ENCODE results near the gene GOLGA8K.
"Not testable (repeated sequence)": the region's sequence is repeated elsewhere in the genome, so short reads cannot be mapped to it uniquely, and the experiment has no call there.

GOLGA8K gene

GRCh38 chr15:32370526-32370925, 32.6 kb downstream of the GOLGA8K start:
- H3K27ac Mint-ChIP-seq; H3K27me3 Mint-ChIP-seq; ATAC-seq (replicated peaks); H3K9me3 Mint-ChIP-seq; H3K36me3 Mint-ChIP-seq (ENCODE audit: insufficient read depth); DNase-seq; H3K4me3 Mint-ChIP-seq; H3K4me1 Mint-ChIP-seq (ENCODE audit: low read depth in 2 of 2): not testable (repeated sequence)

- not testable (repeated sequence) for H3K4me3 Mint-ChIP-seq; ATAC-seq (replicated peaks); DNase-seq; H3K27ac Mint-ChIP-seq; H3K4me1 Mint-ChIP-seq (ENCODE audit: low read depth in 2 of 2); H3K9me3 Mint-ChIP-seq; H3K27me3 Mint-ChIP-seq; H3K36me3 Mint-ChIP-seq (ENCODE audit: insufficient read depth)
Measured at GRCh38 chr15:32370064-32370463, 33.0 kb downstream of the GOLGA8K start.

- H3K27ac Mint-ChIP-seq; H3K9me3 Mint-ChIP-seq; H3K27me3 Mint-ChIP-seq; H3K36me3 Mint-ChIP-seq (ENCODE audit: insufficient read depth); DNase-seq; H3K4me3 Mint-ChIP-seq; H3K4me1 Mint-ChIP-seq (ENCODE audit: low read depth in 2 of 2); ATAC-seq (replicated peaks): not testable (repeated sequence)
Measured at GRCh38 chr15:32366492-32366891, 36.6 kb downstream of the GOLGA8K start.

GRCh38 chr15:32365955-32366354, 37.1 kb downstream of the GOLGA8K start:
- H3K4me3 Mint-ChIP-seq; H3K9me3 Mint-ChIP-seq; H3K4me1 Mint-ChIP-seq (ENCODE audit: low read depth in 2 of 2); H3K27me3 Mint-ChIP-seq; H3K36me3 Mint-ChIP-seq (ENCODE audit: insufficient read depth); H3K27ac Mint-ChIP-seq; ATAC-seq (replicated peaks); DNase-seq: not testable (repeated sequence)

GRCh38 chr15:32364944-32365343, 38.1 kb downstream of the GOLGA8K start:
- DNase-seq = peak; percentile 28 to 33 (median 29)
- H3K4me3 Mint-ChIP-seq, H3K9me3 Mint-ChIP-seq: not testable (repeated sequence)

GRCh38 chr15:32363449-32363848, 39.6 kb downstream of the GOLGA8K start:
- not testable (repeated sequence) for H3K9me3 Mint-ChIP-seq; H3K27ac Mint-ChIP-seq; H3K36me3 Mint-ChIP-seq (ENCODE audit: insufficient read depth); H3K4me3 Mint-ChIP-seq; H3K27me3 Mint-ChIP-seq; ATAC-seq (replicated peaks); H3K4me1 Mint-ChIP-seq (ENCODE audit: low read depth in 2 of 2); DNase-seq

More at GRCh38 chr15:32364944-32365343, 38.1 kb downstream of the GOLGA8K start:
- not testable (repeated sequence) for H3K36me3 Mint-ChIP-seq (ENCODE audit: insufficient read depth); H3K27me3 Mint-ChIP-seq; H3K27ac Mint-ChIP-seq; H3K4me1 Mint-ChIP-seq (ENCODE audit: low read depth in 2 of 2)
- ATAC-seq (replicated peaks) = peak; percentile 72

- not testable (repeated sequence) for H3K4me3 Mint-ChIP-seq; H3K27ac Mint-ChIP-seq; H3K36me3 Mint-ChIP-seq (ENCODE audit: insufficient read depth); H3K9me3 Mint-ChIP-seq; H3K4me1 Mint-ChIP-seq (ENCODE audit: low read depth in 2 of 2); H3K27me3 Mint-ChIP-seq; DNase-seq; ATAC-seq (replicated peaks)
Measured at GRCh38 chr15:32361662-32362061, 41.4 kb downstream of the GOLGA8K start.

- not testable (repeated sequence) for H3K27me3 Mint-ChIP-seq; H3K4me1 Mint-ChIP-seq (ENCODE audit: low read depth in 2 of 2)
- ATAC-seq (replicated peaks) = peak; percentile 74
Measured at GRCh38 chr15:32358462-32358861, 44.6 kb downstream of the GOLGA8K start.

GRCh38 chr15:32356909-32357308, 46.2 kb downstream of the GOLGA8K start:
- not testable (repeated sequence) for H3K27me3 Mint-ChIP-seq; H3K27ac Mint-ChIP-seq; DNase-seq; H3K36me3 Mint-ChIP-seq (ENCODE audit: insufficient read depth); ATAC-seq (replicated peaks); H3K4me3 Mint-ChIP-seq; H3K4me1 Mint-ChIP-seq (ENCODE audit: low read depth in 2 of 2); H3K9me3 Mint-ChIP-seq

More at GRCh38 chr15:32358462-32358861, 44.6 kb downstream of the GOLGA8K start:
- H3K4me3 Mint-ChIP-seq; H3K36me3 Mint-ChIP-seq (ENCODE audit: insufficient read depth); DNase-seq; H3K27ac Mint-ChIP-seq; H3K9me3 Mint-ChIP-seq: not testable (repeated sequence)

- not testable (repeated sequence) for H3K9me3 Mint-ChIP-seq; H3K36me3 Mint-ChIP-seq (ENCODE audit: insufficient read depth); H3K27me3 Mint-ChIP-seq; H3K27ac Mint-ChIP-seq; H3K4me3 Mint-ChIP-seq; DNase-seq; ATAC-seq (replicated peaks); H3K4me1 Mint-ChIP-seq (ENCODE audit: low read depth in 2 of 2)
Measured at GRCh38 chr15:32352748-32353147, 50.3 kb downstream of the GOLGA8K start.

GRCh38 chr15:32350563-32351220, 52.4 kb downstream of the GOLGA8K start:
- not testable (repeated sequence) for H3K27ac Mint-ChIP-seq; H3K4me3 Mint-ChIP-seq; H3K36me3 Mint-ChIP-seq (ENCODE audit: insufficient read depth); H3K27me3 Mint-ChIP-seq; H3K4me1 Mint-ChIP-seq (ENCODE audit: low read depth in 2 of 2); H3K9me3 Mint-ChIP-seq; DNase-seq; ATAC-seq (replicated peaks)

- not testable (repeated sequence) for H3K27me3 Mint-ChIP-seq; H3K36me3 Mint-ChIP-seq (ENCODE audit: insufficient read depth); H3K4me1 Mint-ChIP-seq (ENCODE audit: low read depth in 2 of 2); DNase-seq; H3K9me3 Mint-ChIP-seq; H3K27ac Mint-ChIP-seq
- peak; percentile 9 for ATAC-seq (replicated peaks)
- peak overlapping the region; percentile 49 to 57 for H3K4me3 Mint-ChIP-seq
Measured at GRCh38 chr15:32347037-32347436, 56.1 kb downstream of the GOLGA8K start.

- not testable (repeated sequence) for DNase-seq; H3K4me1 Mint-ChIP-seq (ENCODE audit: low read depth in 2 of 2); H3K36me3 Mint-ChIP-seq (ENCODE audit: insufficient read depth); H3K9me3 Mint-ChIP-seq; H3K27ac Mint-ChIP-seq; H3K27me3 Mint-ChIP-seq
- H3K4me3 Mint-ChIP-seq = peak overlapping the region; percentile 49 to 57
- ATAC-seq (replicated peaks) = peak; percentile 79
Measured at GRCh38 chr15:32345978-32346547, 57.0 kb downstream of the GOLGA8K start.

GRCh38 chr15:32343921-32344320, 59.2 kb downstream of the GOLGA8K start:
- not testable (repeated sequence) for H3K27ac Mint-ChIP-seq; DNase-seq; H3K36me3 Mint-ChIP-seq (ENCODE audit: insufficient read depth); H3K27me3 Mint-ChIP-seq; H3K4me1 Mint-ChIP-seq (ENCODE audit: low read depth in 2 of 2); H3K9me3 Mint-ChIP-seq; ATAC-seq (replicated peaks)
- peak overlapping the region in 1 of 2 donors; percentile 23 for H3K4me3 Mint-ChIP-seq
